ENCODE data around the gene WWOX. TPM values are rescaled to one million over a fixed set of nuclear protein-coding genes. Genes with fewer than 3 reads are reported as not detected.

WWOX gene
- total RNA-seq, 1 donor from 2014 or later: 43.2 TPM

DNA sequence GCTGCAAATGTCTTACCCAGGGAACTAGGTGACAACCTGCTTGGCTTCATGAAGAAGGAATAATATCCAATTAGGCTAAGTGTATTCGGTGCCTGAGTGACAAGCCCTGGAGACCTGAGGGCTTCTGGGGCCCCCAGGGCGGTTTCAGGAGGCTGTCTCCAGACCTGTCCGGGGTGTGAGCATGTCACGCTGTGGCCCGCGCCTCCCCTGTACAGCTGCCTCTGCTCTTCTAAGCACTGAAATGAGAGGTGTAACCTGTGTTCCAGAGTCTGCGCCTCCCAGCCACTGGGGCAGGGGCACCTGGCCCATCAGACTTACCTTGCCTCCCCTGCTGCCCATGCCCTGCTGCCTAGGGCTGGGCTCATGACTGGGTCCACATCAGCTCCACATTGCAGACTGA is 114.3 kb downstream of the WWOX start:
- H3K4me3 Mint-ChIP-seq (ENCODE audit: low read depth): no peak overlapping the region
- H3K4me1 Mint-ChIP-seq (ENCODE audit: low read depth): peaks cover 45% of the 10 kb centered on the region
- H3K27ac Mint-ChIP-seq: no peak overlapping the region
- no peaks in the 10 kb centered on the region for H3K27me3 Mint-ChIP-seq
- no peak for DNase-seq (ENCODE audit: low spot score, unreplicated experiment)
- H3K9me3 Mint-ChIP-seq (ENCODE audit: low read depth): peaks cover 4% of the 10 kb centered on the region
- H3K36me3 Mint-ChIP-seq (ENCODE audit: insufficient read depth): peaks cover 6% of the 10 kb centered on the region
- TF ChIP-seq, protein P1, sequence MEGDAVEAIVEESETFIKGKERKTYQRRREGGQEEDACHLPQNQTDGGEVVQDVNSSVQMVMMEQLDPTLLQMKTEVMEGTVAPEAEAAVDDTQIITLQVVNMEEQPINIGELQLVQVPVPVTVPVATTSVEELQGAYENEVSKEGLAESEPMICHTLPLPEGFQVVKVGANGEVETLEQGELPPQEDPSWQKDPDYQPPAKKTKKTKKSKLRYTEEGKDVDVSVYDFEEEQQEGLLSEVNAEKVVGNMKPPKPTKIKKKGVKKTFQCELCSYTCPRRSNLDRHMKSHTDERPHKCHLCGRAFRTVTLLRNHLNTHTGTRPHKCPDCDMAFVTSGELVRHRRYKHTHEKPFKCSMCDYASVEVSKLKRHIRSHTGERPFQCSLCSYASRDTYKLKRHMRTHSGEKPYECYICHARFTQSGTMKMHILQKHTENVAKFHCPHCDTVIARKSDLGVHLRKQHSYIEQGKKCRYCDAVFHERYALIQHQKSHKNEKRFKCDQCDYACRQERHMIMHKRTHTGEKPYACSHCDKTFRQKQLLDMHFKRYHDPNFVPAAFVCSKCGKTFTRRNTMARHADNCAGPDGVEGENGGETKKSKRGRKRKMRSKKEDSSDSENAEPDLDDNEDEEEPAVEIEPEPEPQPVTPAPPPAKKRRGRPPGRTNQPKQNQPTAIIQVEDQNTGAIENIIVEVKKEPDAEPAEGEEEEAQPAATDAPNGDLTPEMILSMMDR (IDR thresholded peaks at IDR 0.05; ENCODE audit: unreplicated experiment): no peak

DNA sequence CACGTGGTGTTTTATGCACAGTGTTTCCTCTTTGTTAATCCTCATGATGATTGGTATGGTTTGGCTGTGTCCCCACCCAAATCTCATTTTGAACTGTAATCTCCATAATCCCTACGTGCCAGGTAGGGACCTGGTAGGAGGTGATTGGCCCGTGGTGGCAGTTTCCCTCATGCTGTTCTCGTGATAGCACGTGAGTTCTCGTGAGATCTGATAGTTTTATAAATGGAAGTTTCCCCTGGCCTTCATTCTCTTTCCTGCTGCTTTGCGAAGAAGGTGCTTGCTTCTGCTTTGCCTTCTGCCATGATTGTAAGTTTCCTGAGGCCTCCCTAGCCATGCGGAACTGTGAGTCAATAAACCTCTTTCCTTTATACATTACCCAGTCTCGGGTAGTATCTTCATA is 115.8 kb downstream of the WWOX start:
- Mint-ChIP-seq H3K27ac (peak overlapping the region; percentile 5), H3K4me1 (ENCODE audit: low read depth) (peaks cover 33% of the 10 kb centered on the region), H3K4me3 (ENCODE audit: low read depth) (no peak overlapping the region), H3K9me3 (ENCODE audit: low read depth) (peaks cover 4% of the 10 kb centered on the region), H3K27me3 (no peaks in the 10 kb centered on the region), H3K36me3 (ENCODE audit: insufficient read depth) (peaks cover 6% of the 10 kb centered on the region)
- no peak for DNase-seq (ENCODE audit: low spot score, unreplicated experiment)
- TF ChIP-seq, protein P1 (IDR thresholded peaks at IDR 0.05; ENCODE audit: unreplicated experiment): no peak

DNA sequence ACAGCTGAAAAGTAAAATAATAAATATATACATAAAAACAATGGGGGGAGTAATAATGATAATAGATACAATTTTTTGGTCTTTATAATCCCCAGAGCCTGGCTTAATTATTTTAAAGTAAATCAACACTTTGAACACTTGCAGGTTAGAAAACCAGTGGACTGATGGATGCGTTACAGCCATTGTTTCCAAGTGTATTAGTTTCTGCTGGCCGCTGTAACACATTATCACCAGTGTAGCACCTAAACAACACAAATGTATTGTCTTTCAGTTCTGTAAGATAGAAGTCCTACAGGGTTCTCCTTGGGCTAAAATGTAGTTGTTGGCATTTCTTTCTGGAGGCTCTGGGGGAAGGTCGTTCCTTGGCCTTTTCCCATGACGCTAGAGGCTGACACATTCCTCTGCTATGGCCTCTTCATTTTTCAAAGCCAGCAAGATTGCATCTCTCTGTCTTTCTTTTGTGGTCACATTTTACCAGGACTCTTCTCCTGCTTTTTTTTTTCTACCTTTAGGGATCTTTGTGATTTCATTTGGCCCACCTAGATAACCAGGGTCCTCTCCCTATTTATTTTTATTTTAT is 116.8 kb downstream of the WWOX start:
- Mint-ChIP-seq H3K4me3 (ENCODE audit: low read depth) (no peak overlapping the region), H3K36me3 (ENCODE audit: insufficient read depth) (peaks cover 6% of the 10 kb centered on the region), H3K27me3 (no peaks in the 10 kb centered on the region), H3K4me1 (ENCODE audit: low read depth) (peaks cover 25% of the 10 kb centered on the region), H3K27ac (no peak overlapping the region), H3K9me3 (ENCODE audit: low read depth) (peaks cover 4% of the 10 kb centered on the region)
- TF ChIP-seq, protein P1 (IDR thresholded peaks at IDR 0.05; ENCODE audit: unreplicated experiment): no peak
- DNase-seq (ENCODE audit: low spot score, unreplicated experiment): no peak

DNA sequence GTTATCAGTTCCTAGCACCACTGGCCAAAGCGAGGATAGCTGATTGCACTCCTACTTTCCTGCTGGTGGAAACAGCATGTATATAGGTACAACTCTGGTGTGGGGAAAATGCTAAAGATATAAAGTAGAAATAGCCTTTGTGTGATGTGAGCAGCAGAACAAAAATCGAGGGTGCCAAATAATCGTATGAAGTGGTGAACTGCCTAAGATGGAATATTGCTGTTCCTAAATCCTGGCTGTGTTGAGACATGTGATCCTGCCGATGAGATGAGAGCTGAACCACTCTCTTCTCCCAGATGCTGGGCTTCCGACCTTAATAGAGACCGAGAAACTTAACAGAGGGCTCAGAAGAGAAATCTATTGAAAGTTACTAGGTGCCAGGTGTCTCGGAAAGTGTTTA is 117.8 kb downstream of the WWOX start:
- Mint-ChIP-seq H3K4me1 (ENCODE audit: low read depth) (peaks cover 14% of the 10 kb centered on the region), H3K9me3 (ENCODE audit: low read depth) (peaks cover 4% of the 10 kb centered on the region), H3K4me3 (ENCODE audit: low read depth) (no peak overlapping the region), H3K27ac (peak overlapping the region; percentile 26), H3K36me3 (ENCODE audit: insufficient read depth) (peaks cover 6% of the 10 kb centered on the region), H3K27me3 (no peaks in the 10 kb centered on the region)
- TF ChIP-seq, protein P1 (IDR thresholded peaks at IDR 0.05; ENCODE audit: unreplicated experiment): no peak
- DNase-seq (ENCODE audit: low spot score, unreplicated experiment): no peak

DNA sequence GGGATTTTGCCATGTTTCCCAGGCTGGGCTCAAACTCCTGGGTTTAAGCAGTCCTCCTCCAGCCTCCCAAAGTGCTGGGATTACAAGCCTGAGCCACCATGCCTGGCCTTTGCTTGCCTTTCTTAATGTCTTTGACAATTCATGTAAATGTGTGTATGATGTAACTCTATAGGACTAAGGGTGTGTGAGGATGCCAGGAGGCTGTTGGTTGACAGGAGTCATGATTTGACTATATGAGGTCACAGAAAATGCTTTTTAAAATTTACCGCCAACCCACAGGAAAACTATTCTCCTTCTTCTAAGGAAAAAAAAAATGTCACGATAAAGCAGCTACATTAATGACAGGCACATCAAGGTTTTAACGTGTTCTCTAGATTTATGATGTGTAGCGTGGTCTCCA is 118.8 kb downstream of the WWOX start:
- TF ChIP-seq, protein P1 (IDR thresholded peaks at IDR 0.05; ENCODE audit: unreplicated experiment): no peak
- H3K4me3 Mint-ChIP-seq (ENCODE audit: low read depth): no peak overlapping the region
- DNase-seq (ENCODE audit: low spot score, unreplicated experiment): no peak
- H3K27me3 Mint-ChIP-seq: no peaks in the 10 kb centered on the region
- no peak overlapping the region for H3K27ac Mint-ChIP-seq
- H3K4me1 Mint-ChIP-seq (ENCODE audit: low read depth): peaks cover 13% of the 10 kb centered on the region
- H3K9me3 Mint-ChIP-seq (ENCODE audit: low read depth): peaks cover 4% of the 10 kb centered on the region
- peaks cover 6% of the 10 kb centered on the region for H3K36me3 Mint-ChIP-seq (ENCODE audit: insufficient read depth)
